Spleen (tissue), 7 donors: Measurements from ENCODE around the gene AP4E1.

Experiments used
- CTCF ChIP-seq, 11 experiments: fragments of 200-600 bp in 7 of 11; fragments of 450-650 bp in 4 of 11; sonication (generic) in 4 of 11; IDR thresholded peaks in 8 of 11; conservative IDR thresholded peaks in 3 of 11; 1 replicate in 7 of 11; 2 replicates in 4 of 11; pipeline versions ENCODE4 v1.4.0 to v1.8.0; 2016 to 2021; ENCODE audit warnings: antibody characterized with exemption in 11 of 11, inconsistent platforms in 4 of 11, mild to moderate bottlenecking in 1 of 11
- POLR2A ChIP-seq, 3 donors: fragments of 450-650 bp; IDR thresholded peaks; one replicate each; pipeline ENCODE4 v1.5.1; 2017; ENCODE audit warnings: antibody characterized with exemption in 3 of 3, mild to moderate bottlenecking in 1 of 3
- POLR2AphosphoS5 ChIP-seq, 3 donors: sonication (generic); formaldehyde crosslinking; IDR thresholded peaks; one replicate each; pipeline ENCODE4 v1.5.1; 2017; ENCODE audit warnings: antibody characterized with exemption in 3 of 3
- donor health status: DM: no; HTN: no; CAD: no; lungs with moderate emphysema.
- donor health status: DM: no; HTN: no; CAD: no.
- donor health status: DM: no; HTN: no; CAD: no.

- TF ChIP-seq CTCF (IDR thresholded peaks at IDR 0.05 in 8 of 11, conservative IDR thresholded peaks at IDR 0.05 in 3 of 11), result no peak
- TF ChIP-seq POLR2A (IDR thresholded peaks at IDR 0.05), result no peak
- TF ChIP-seq POLR2AphosphoS5 (IDR thresholded peaks at IDR 0.05), result no peak
These were observed 47.7 kb upstream of the AP4E1 start for GRCh38 chr15:50860824-50861223.
